MM.1S (cell line): ENCODE measurements around the gene RSRC1.

Source experiments
- CTCF ChIP-seq: fragments of 300-600 bp; sonication (generic); IDR thresholded peaks from 2 replicates; pipeline ENCODE4 v1.5.1; 2016; ENCODE audit warnings: antibody characterized with exemption, low read length, mixed read lengths
- EZH2 ChIP-seq: fragments of 300-600 bp; sonication (generic); optimal IDR thresholded peaks from 2 replicates; pipeline ENCODE3; 2017; ENCODE audit warnings: low read depth, mild to moderate bottlenecking, antibody characterized with exemption, low read length, mixed read lengths
- EZH2phosphoT487 ChIP-seq: fragments of 300-600 bp; sonication (generic); IDR thresholded peaks from 2 replicates; pipeline ENCODE4 v1.6.1; 2018; ENCODE audit warnings: antibody characterized with exemption, low read length

DNA sequence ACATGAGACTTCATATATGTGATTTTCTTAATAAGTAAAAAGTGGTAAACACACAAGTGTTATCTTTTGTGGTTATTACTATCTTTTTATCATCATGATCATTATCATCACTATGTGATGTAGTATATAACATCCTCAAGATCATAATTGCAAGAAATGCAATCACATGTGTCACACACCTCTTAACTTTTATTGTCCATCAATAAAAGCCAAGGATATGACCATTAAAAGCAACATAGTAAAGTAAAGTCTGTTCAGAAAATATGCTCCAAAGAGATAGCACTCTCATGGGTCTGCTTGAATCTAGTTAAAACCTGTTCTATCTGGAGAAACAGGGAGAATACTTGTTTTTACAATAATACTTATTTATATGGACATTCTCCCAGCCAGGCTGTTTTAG, 308.1 kb downstream of the RSRC1 start:
- TF ChIP-seq CTCF = no peak
- no peak for TF ChIP-seq EZH2
- TF ChIP-seq EZH2phosphoT487 = no peak
